GM12874 (cell line): ENCODE data around the gene SAA1.

Source experiments
- CTCF ChIP-seq: IDR thresholded peaks from 2 replicates; pipeline ENCODE4 v1.5.1; 2011; ENCODE audit warnings: low read depth, mild to moderate bottlenecking, control low read depth, low read length, moderate library complexity; ENCODE audit not compliant: insufficient read depth

The SAA1 gene

GRCh38 chr11:18317551-18317950 lies 51.5 kb downstream of the SAA1 start:
- TF ChIP-seq CTCF: no peak
